ENCODE results near the gene SMYD5.
A peak's percentile ranks its signal among the peaks of the same experiment; 100 is the strongest.
"Not testable (repeated sequence)": the region's sequence is repeated elsewhere in the genome, so short reads cannot be mapped to it uniquely, and the experiment has no call there.

Gene SMYD5

GRCh38 chr2:73259704-73260337, 45.8 kb downstream of the SMYD5 start:
- DNase-seq (ENCODE audit: low spot score), result no peak

DNA sequence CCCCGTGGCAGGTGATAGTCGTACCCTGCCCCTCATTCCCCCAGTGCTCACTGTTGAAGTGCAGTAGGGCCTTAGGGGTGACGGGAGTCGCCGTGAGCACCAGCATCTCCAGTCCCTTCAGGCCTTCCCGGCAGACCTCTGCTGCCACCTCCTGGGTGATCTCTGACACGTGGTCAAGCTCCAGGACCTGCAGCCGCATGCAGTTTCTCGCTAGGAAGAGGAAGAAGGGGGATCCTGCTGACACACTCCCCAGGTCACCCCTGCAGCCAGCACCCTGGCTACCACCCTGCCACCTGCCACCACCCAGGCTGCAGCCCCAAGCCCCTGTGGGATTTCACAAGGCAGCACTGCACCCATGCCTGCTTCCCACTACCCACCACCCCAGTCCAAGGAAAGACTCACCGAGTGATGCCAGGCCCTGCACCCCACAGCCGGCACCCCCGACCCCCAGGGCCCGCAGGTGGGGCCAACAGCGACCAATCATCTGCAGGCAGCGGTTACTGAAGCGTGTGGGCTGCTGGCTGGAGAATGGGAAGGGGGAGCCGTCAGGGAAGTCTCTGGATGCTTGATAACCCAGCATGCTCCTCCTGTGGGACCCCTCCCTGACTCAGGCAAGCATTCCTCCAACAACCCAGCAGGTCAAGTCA, 46.4 kb downstream of the SMYD5 start:
- DNase-seq (ENCODE audit: low spot score), result peak; percentile 31

GRCh38 chr2:73262108-73262651, 48.1 kb downstream of the SMYD5 start:
- no peak for DNase-seq (ENCODE audit: low spot score)

- DNase-seq (ENCODE audit: low spot score), result not testable (repeated sequence)
Measured at GRCh38 chr2:73262691-73263429, 48.8 kb downstream of the SMYD5 start.

GRCh38 chr2:73263540-73264331, 49.7 kb downstream of the SMYD5 start:
- no peak for DNase-seq (ENCODE audit: low spot score)

- no peak for DNase-seq (ENCODE audit: low spot score)
Measured at GRCh38 chr2:73264332-73264606, 50.2 kb downstream of the SMYD5 start.

GRCh38 chr2:73264783-73265182, 50.7 kb downstream of the SMYD5 start:
- no peak for DNase-seq (ENCODE audit: low spot score)

DNA sequence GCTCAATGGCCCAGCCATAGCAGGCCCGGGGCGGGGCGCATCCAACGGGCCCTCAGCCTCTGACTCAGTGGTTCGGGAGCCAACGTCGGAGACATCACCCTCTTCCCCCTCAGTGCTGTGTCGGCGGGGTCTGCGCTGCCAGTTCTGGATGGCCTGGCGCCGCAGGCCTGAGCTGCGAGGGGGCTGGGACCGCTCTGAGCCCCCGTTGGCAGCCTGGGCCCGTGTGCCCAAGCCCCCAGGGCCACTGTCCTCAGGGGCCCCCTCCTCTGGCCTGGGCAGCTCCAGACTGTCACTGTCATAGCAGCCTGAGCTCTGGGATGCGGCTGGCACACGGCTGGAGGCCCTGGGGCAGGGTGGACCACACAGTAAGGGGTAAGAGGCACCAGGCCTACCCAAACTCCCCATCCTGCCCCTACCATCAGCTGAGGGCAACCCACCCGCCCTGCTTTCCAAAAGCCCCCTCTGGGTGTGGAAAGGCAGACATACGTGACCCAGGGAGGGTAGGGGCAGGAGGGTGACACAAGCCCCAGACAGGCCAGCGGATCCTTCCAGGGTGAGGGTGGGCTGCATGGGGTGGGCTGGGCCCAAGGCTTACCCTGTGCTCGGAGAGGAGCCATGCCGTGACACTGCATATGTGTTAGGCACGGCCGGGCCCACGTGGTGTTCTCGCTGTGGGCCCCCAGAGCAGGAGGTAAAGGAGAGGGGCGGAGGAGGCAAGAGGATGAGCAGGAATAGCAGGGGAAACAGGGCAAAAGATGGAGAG, 51.4 kb downstream of the SMYD5 start:
- DNase-seq (ENCODE audit: low spot score), result no peak

DNA sequence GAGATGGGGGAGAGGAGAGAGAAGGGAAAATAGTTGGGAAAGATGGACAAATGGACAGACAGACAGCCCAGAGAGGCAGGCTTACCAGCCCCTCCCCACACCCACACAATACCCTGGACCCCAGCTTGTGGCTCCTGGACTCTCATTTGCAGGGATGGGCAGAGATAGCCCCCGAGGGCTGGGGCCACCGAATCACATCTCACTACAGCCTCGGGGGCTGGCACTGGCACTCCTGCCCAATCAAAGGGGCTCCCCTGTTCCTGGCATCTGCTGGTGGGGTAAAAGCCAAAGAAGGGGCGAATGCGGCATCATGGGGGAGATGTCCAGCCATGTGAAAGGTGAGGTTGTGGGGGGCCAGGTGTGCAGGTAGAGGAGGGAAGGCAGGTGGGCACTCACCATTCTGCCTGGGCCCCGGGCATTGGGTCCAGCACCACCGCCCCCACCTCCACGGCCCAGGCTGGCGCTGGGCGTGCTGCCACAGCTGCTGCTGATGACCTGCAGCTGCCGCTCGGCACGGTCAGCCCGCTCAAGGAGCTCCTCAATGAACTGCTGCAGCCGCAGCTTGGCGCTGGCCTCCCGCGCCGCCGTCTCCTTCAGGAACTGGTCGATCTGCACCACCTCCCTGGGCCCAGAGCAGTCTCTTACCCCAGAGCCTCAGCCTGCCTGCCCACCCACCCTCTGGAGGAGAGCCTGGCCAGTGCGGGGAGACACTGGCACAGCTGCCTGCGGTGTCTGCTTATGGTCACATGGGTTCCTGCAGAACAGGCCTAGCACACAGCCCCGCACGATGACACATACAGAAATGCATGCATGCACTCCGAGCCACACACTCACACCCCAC, 52.2 kb downstream of the SMYD5 start:
- no peak for DNase-seq (ENCODE audit: low spot score)

GRCh38 chr2:73267008-73267407, 53.0 kb downstream of the SMYD5 start:
- no peak for DNase-seq (ENCODE audit: low spot score)

GRCh38 chr2:73268366-73268829, 54.4 kb downstream of the SMYD5 start:
- no peak for DNase-seq (ENCODE audit: low spot score)

DNA sequence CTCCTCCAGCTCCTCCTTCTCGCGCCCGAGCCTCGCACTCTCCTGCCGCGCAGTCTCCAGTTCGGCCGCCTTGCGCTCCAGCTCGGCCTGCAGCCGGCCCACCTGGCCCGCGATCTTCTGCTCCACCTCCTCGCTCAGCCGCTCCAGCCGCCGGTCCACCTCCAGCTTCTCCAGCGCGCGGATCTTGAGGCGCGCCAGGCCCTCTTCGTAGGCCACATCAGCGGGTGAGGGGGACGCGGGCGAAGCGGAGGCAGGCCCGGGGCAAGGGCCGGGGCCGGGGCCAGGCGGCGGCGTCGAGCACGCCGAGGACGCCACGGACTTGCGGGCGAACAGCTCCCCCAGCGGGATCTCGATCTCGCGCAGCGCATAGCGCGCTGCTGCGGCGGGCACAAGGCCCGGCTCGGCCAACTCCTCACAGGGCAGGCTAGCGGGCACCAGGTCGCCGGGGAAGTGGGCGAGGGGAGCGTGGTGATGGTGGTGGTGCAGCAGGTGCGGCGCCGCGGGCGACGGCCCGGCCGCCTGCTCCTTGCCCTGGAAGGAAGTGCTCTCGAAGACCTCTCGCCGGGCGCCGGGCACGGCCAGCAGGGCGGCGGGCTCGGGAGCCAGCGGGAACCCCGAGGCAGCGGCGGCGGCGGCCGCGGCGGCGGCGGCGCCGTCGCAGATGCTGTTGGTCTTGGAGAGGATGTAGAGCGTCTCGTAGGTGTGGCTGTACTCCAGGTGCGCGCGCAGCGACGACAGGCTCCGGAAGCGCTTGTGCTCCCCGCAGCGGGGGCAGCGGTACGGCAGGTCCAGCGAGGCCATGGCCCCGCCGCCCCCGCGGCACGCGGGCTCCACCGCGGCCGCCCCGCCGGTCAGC, 55.0 kb downstream of the SMYD5 start:
- no peak for DNase-seq (ENCODE audit: low spot score)

DNA sequence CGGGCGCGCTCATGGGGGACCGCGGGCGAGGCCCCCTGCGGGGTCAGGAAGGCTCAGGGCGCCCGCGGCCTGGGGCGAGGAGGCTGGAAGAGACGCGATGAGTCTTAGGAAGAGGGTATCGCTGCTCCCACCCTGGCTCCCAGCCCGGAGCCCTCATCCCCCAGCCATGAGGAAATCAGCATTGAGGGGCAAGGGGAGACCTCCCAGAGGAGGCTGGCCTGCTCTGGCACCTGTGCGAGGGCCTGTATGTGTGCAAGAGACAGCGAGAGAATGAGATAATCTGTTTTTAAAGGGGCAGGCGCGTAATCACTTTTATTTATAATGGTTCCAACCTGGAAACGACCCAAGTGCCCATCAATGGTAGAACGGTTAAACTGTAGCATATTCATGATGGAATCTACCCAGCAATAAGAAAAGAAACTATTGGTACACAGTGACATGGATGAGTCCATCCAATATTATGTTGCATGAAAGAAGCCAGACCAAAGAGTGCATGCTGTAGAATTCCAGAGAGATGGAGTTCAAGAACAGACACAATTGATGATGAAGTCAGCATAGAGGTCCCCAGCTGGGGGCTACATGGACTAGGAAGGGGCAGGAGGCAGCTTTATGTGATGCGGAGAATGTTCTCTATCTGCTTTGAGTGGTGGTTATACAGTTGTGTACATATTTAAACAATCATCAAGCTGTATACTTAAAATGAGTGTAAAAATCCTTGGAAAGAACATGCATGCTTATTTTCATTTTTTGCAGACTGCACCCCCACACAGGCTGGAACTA, 55.8 kb downstream of the SMYD5 start:
- DNase-seq (ENCODE audit: low spot score), result no peak

DNA sequence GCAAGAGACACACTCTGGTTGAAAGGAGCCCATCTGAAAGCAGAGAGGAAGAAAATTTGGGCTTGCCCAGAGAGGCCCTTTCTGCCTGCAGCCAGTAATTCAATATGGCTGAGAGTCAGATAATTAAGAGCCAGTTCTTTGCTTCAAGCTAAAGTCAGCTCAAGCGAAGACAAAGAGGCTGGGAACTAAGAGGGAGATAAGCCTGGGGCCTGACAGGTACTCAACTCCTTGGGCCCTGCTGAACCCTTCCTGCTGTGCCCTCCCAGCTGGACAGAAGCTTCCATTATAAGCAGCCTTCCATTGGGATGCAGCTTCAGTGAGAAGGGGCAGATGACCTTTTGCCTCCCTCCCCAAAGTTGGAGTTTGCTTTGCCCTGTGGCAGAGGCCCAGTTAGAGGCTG, 58.2 kb downstream of the SMYD5 start:
- no peak for DNase-seq (ENCODE audit: low spot score)

All from COLO829 (cell line).